Muscle layer of duodenum (tissue), 2 donors: ENCODE data around the gene LMO2.
"Not testable (repeated sequence)": the region's sequence is repeated elsewhere in the genome, so short reads cannot be mapped to it uniquely, and the experiment has no call there.

Experiments
- H3K27ac ChIP-seq: one replicate; pipeline ENCODE4 v1.7.0; 2013; ENCODE audit warnings: mild to moderate bottlenecking, low read length
- H3K27me3 ChIP-seq: one replicate; pipeline ENCODE4 v1.7.0; 2013; ENCODE audit warnings: low read depth, mild to moderate bottlenecking, control low read depth, low read length
- H3K36me3 ChIP-seq, 2 donors: one replicate each; pipeline ENCODE4 v1.7.0; 2013; ENCODE audit warnings: low read length in 2 of 2, control low read depth in 1 of 2, mild to moderate bottlenecking in 1 of 2; ENCODE audit not compliant: insufficient read depth in 2 of 2, control insufficient read depth in 1 of 2
- H3K4me1 ChIP-seq, 2 donors: one replicate each; pipeline ENCODE4 v1.7.0; 2013; ENCODE audit warnings: low read length in 2 of 2, mild to moderate bottlenecking in 2 of 2, control low read depth in 1 of 2, moderate library complexity in 1 of 2; ENCODE audit not compliant: insufficient read depth in 2 of 2, control insufficient read depth in 1 of 2
- H3K4me3 ChIP-seq, 2 donors: one replicate each; pipeline ENCODE4 v1.7.0; 2013; ENCODE audit warnings: low read length in 2 of 2, low read depth in 1 of 2, mild to moderate bottlenecking in 1 of 2
- H3K9me3 ChIP-seq, 2 donors: one replicate each; pipeline ENCODE4 v1.7.0; 2013; ENCODE audit warnings: low read length in 2 of 2, control low read depth in 1 of 2, mild to moderate bottlenecking in 1 of 2; ENCODE audit not compliant: control insufficient read depth in 1 of 2
- donor health status: healthy.

The LMO2 gene

GRCh38 chr11:33891714-33892327 is at the start of gene LMO2:
Gene LMO2, minus strand, starts transcription at chr11:33892076. Its CDS starts 22,360 bp downstream, at chr11:33869716.
- no peaks in the 10 kb centered on the region for H3K36me3 ChIP-seq
- no peaks in the 10 kb centered on the region for H3K4me1 ChIP-seq
- no peak within 1 kb of the TSS for H3K27ac ChIP-seq
- H3K27me3 ChIP-seq, result no peaks in the 10 kb centered on the region
- no peaks in the 10 kb centered on the region for H3K9me3 ChIP-seq
- no peak within 1 kb of the TSS for H3K4me3 ChIP-seq

GRCh38 chr11:33940538-33940815 is 48.6 kb upstream of the LMO2 start:
- Histone ChIP-seq H3K27ac (no peak overlapping the region), H3K27me3 (no peaks in the 10 kb centered on the region), H3K4me1 (peaks cover 0 to 3% of the 10 kb centered on the region in 2 donors), H3K9me3 (no peaks in the 10 kb centered on the region), H3K36me3 (no peaks in the 10 kb centered on the region), H3K4me3 (no peak overlapping the region)

GRCh38 chr11:33936725-33937604 is 45.1 kb upstream of the LMO2 start:
- Histone ChIP-seq H3K4me3 (no peak overlapping the region), H3K36me3 (no peaks in the 10 kb centered on the region), H3K27me3 (no peaks in the 10 kb centered on the region), H3K4me1 (peaks cover 0 to 2% of the 10 kb centered on the region in 2 donors), H3K9me3 (no peaks in the 10 kb centered on the region), H3K27ac (peak overlapping the region; percentile 1)

- H3K4me3 ChIP-seq, result no peak overlapping the region
- peaks cover 0 to 5% of the 10 kb centered on the region in 2 donors for H3K4me1 ChIP-seq
- H3K27ac ChIP-seq, result no peak overlapping the region
- H3K36me3 ChIP-seq, result no peaks in the 10 kb centered on the region
- no peaks in the 10 kb centered on the region for H3K9me3 ChIP-seq
- no peaks in the 10 kb centered on the region for H3K27me3 ChIP-seq
These were observed 43.9 kb upstream of the LMO2 start for GRCh38 chr11:33935461-33936456.

- Histone ChIP-seq H3K4me1 (peaks cover 0 to 5% of the 10 kb centered on the region in 2 donors), H3K27ac (no peak overlapping the region), H3K36me3 (no peaks in the 10 kb centered on the region), H3K9me3 (no peaks in the 10 kb centered on the region), H3K27me3 (no peaks in the 10 kb centered on the region), H3K4me3 (no peak overlapping the region)
These were observed 43.1 kb upstream of the LMO2 start for GRCh38 chr11:33935005-33935404.

GRCh38 chr11:33934450-33934849 is 42.6 kb upstream of the LMO2 start:
- Histone ChIP-seq H3K9me3 (no peaks in the 10 kb centered on the region), H3K27ac (no peak overlapping the region), H3K4me3 (no peak overlapping the region), H3K27me3 (no peaks in the 10 kb centered on the region), H3K4me1 (peaks cover 0 to 5% of the 10 kb centered on the region in 2 donors), H3K36me3 (no peaks in the 10 kb centered on the region)

- peaks cover 0 to 5% of the 10 kb centered on the region in 2 donors for H3K4me1 ChIP-seq
- H3K27me3 ChIP-seq, result no peaks in the 10 kb centered on the region
- H3K27ac ChIP-seq, result no peak overlapping the region
- no peaks in the 10 kb centered on the region for H3K36me3 ChIP-seq
- H3K4me3 ChIP-seq, result no peak overlapping the region
- H3K9me3 ChIP-seq, result no peaks in the 10 kb centered on the region
These were observed 41.7 kb upstream of the LMO2 start for GRCh38 chr11:33933602-33934001.

GRCh38 chr11:33932721-33933120 is 40.8 kb upstream of the LMO2 start:
- Histone ChIP-seq H3K27me3 (no peaks in the 10 kb centered on the region), H3K27ac (no peak overlapping the region), H3K4me1 (peaks cover 0 to 5% of the 10 kb centered on the region in 2 donors), H3K9me3 (no peaks in the 10 kb centered on the region), H3K36me3 (no peaks in the 10 kb centered on the region), H3K4me3 (no peak overlapping the region)

- not testable (repeated sequence) for H3K9me3 ChIP-seq, H3K36me3 ChIP-seq, H3K4me1 ChIP-seq, H3K27me3 ChIP-seq, H3K4me3 ChIP-seq, H3K27ac ChIP-seq
These were observed 40.0 kb upstream of the LMO2 start for GRCh38 chr11:33931739-33932366.

- H3K4me1 ChIP-seq, result peaks cover 0 to 5% of the 10 kb centered on the region in 2 donors
- no peaks in the 10 kb centered on the region for H3K9me3 ChIP-seq
- H3K27me3 ChIP-seq, result no peaks in the 10 kb centered on the region
- H3K4me3 ChIP-seq, result no peak overlapping the region
- no peaks in the 10 kb centered on the region for H3K36me3 ChIP-seq
- H3K27ac ChIP-seq, result peak overlapping the region; percentile 90
These were observed 39.2 kb upstream of the LMO2 start for GRCh38 chr11:33931067-33931466.
